ENCODE measurements around the gene NPPB.

DNA sequence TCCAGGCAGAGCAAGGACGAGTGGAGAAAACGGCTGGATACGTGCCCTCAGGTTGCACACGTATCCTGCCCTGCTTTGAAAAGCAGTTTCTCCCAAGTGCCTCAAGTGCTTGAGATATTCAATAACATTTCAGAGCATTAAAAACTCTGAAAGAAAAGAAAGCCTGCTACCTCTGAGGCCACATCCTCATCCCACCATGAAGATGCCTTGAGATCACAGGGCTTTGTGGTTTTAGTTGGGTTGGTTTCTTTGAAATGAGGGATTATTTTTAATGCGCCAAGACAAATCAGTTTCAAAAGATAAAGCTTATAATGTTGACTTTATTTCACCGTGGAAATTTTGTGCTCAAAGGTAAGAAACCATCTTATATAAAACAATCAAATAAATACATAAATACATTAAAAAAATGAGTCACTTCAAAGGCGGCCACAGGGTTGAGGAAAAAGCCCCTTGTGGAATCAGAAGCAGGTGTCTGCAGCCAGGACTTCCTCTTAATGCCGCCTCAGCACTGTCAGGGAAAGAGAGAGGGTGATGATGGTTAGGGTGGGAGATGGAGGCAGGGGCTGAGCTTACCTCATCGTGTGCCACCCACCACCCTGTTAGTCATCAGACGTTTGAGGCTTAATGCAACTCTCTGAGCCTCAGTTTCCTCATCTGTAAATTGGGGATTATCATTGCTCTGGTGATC lies 1.4 kb downstream of the NPPB start:
- no peak for TF ChIP-seq EZH2 (IDR thresholded peaks at IDR 0.05; ENCODE audit: low read depth, unreplicated experiment)
- TF ChIP-seq, protein P1, sequence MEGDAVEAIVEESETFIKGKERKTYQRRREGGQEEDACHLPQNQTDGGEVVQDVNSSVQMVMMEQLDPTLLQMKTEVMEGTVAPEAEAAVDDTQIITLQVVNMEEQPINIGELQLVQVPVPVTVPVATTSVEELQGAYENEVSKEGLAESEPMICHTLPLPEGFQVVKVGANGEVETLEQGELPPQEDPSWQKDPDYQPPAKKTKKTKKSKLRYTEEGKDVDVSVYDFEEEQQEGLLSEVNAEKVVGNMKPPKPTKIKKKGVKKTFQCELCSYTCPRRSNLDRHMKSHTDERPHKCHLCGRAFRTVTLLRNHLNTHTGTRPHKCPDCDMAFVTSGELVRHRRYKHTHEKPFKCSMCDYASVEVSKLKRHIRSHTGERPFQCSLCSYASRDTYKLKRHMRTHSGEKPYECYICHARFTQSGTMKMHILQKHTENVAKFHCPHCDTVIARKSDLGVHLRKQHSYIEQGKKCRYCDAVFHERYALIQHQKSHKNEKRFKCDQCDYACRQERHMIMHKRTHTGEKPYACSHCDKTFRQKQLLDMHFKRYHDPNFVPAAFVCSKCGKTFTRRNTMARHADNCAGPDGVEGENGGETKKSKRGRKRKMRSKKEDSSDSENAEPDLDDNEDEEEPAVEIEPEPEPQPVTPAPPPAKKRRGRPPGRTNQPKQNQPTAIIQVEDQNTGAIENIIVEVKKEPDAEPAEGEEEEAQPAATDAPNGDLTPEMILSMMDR (conservative IDR thresholded peaks at IDR 0.05; ENCODE audit: low read depth in 2 of 2), result no peak
- TF ChIP-seq CREB1 (CRISPR knock-in tag; IDR thresholded peaks at IDR 0.05; ENCODE audit: low read depth), result no peak
- TF ChIP-seq POLR2AphosphoS5 (IDR thresholded peaks at IDR 0.05; ENCODE audit: low read depth), result no peak
- TF ChIP-seq REST (IDR thresholded peaks at IDR 0.05; ENCODE audit: unreplicated experiment), result no peak
- TF ChIP-seq JUNB (IDR thresholded peaks at IDR 0.05; ENCODE audit: unreplicated experiment), result no peak

Data from GM23338 (cell line).